Calu3 (cell line): ENCODE results near the gene ASB15. TPM values are rescaled to one million over a fixed set of nuclear protein-coding genes. Genes with fewer than 3 reads are reported as not detected.
"Not testable (repeated sequence)": the region's sequence is repeated elsewhere in the genome, so short reads cannot be mapped to it uniquely, and the experiment has no call there.

ENCODE experiments used
- BruUV-seq: library from RNA; stranded (reverse); fragments of 400-500 nt; replicated peaks from 2 replicates; lab custom pipeline; 2021; lab: Mats Ljungman, UMichigan
- CTCF ChIA-PET: fragments of 300-600 bp; sonication (Branson Sonifier 250); formaldehyde crosslinking; loops from one replicate; lab custom pipeline; 2022; ENCODE audit warnings: antibody characterized with exemption; lab: Charles Lee
- DNase-seq: peaks from one replicate; pipeline ENCODE4 v3.0.0; 2022
- H3K27ac Mint-ChIP-seq: one replicate; pipeline ENCODE4 v1.8.0; 2022; ENCODE audit warnings: mixed read lengths; ENCODE audit not compliant: unreplicated experiment
- H3K27me3 Mint-ChIP-seq: one replicate; pipeline ENCODE4 v1.8.0; 2022; ENCODE audit warnings: mixed read lengths; ENCODE audit not compliant: unreplicated experiment
- H3K36me3 Mint-ChIP-seq: one replicate; pipeline ENCODE4 v1.8.0; 2022; ENCODE audit warnings: mild to moderate bottlenecking, moderate library complexity, mixed read lengths; ENCODE audit not compliant: insufficient read depth, unreplicated experiment
- H3K4me1 Mint-ChIP-seq: one replicate; pipeline ENCODE4 v1.8.0; 2022; ENCODE audit warnings: mild to moderate bottlenecking, low read depth, mixed read lengths; ENCODE audit not compliant: unreplicated experiment
- H3K4me3 Mint-ChIP-seq: one replicate; pipeline ENCODE4 v1.8.0; 2022; ENCODE audit warnings: mild to moderate bottlenecking, low read depth, moderate library complexity, mixed read lengths; ENCODE audit not compliant: unreplicated experiment
- H3K9me3 Mint-ChIP-seq: one replicate; pipeline ENCODE4 v1.8.0; 2022; ENCODE audit warnings: low read depth, mixed read lengths; ENCODE audit not compliant: unreplicated experiment
- intact Hi-C: fragments of 100-400 bp; cut with micrococcal nuclease; formaldehyde crosslinking; loops from one replicate; pipeline ENCODE4 v1.10.0; 2022; ENCODE audit not compliant: unreplicated experiment
- total RNA-seq: library from RNA; stranded (reverse); gene quantifications from 2 replicates; pipeline ENCODE4 v1.2.3, GENCODE V29; 2022
- TF ChIP-seq, protein P1 (sequence below): fragments of 200-600 bp; IDR thresholded peaks from one replicate; pipeline ENCODE4 v1.8.0; 2022; ENCODE audit warnings: antibody characterized with exemption; ENCODE audit not compliant: unreplicated experiment

Gene ASB15
- total RNA-seq, 1 experiment from 2014 or later, result not detected

DNA sequence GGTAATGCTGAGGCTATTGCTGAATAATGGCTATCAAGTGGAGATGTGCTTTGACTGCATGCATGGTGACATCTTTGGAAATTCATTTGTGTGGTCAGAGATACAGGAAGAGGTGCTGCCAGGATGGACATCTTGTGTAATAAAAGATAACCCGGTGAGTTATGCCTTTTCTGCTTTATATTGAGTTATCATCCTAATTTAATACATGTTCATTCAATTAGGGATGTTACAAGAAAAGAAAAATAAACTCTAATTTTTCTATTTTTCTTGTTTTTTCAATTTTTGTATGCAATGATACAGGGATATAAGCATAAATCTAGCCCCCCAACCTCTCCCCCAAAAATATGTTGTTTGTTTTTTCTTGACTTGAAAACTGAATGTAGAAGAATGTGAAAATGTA lies 27.7 kb downstream of the ASB15 start:
- no peak for DNase-seq
- no peaks in the 10 kb centered on the region for H3K4me1 Mint-ChIP-seq
- BruUV-seq, result no TSS peak
- no peaks in the 10 kb centered on the region for H3K9me3 Mint-ChIP-seq
- H3K27me3 Mint-ChIP-seq, result no peaks in the 10 kb centered on the region
- CTCF ChIA-PET, result no interaction called here
- H3K4me3 Mint-ChIP-seq, result no peak overlapping the region
- TF ChIP-seq, protein P1, sequence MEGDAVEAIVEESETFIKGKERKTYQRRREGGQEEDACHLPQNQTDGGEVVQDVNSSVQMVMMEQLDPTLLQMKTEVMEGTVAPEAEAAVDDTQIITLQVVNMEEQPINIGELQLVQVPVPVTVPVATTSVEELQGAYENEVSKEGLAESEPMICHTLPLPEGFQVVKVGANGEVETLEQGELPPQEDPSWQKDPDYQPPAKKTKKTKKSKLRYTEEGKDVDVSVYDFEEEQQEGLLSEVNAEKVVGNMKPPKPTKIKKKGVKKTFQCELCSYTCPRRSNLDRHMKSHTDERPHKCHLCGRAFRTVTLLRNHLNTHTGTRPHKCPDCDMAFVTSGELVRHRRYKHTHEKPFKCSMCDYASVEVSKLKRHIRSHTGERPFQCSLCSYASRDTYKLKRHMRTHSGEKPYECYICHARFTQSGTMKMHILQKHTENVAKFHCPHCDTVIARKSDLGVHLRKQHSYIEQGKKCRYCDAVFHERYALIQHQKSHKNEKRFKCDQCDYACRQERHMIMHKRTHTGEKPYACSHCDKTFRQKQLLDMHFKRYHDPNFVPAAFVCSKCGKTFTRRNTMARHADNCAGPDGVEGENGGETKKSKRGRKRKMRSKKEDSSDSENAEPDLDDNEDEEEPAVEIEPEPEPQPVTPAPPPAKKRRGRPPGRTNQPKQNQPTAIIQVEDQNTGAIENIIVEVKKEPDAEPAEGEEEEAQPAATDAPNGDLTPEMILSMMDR, result no peak
- no peak overlapping the region for H3K27ac Mint-ChIP-seq
- H3K36me3 Mint-ChIP-seq, result no peaks in the 10 kb centered on the region
- intact Hi-C loops, result no loop called here

DNA sequence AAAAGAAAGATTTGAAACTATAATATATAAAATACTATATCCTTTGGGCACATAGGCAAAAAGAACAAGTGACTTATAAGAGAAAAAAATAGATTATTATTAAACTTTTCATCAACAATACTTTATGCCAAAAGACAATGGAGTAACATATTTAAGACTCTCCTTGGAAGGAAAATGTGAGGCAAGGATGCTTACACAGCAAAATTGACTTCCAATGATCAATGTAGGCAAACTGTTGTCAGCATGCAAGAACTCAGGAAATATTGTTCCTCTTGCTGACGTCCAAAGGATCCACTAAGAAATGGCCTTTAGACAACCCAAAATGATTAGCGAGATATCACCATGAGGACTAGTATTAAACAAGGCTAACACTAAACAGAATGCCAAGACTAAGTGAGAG lies 31.2 kb downstream of the ASB15 start:
- Mint-ChIP-seq H3K4me3 (no peak overlapping the region), H3K9me3 (no peaks in the 10 kb centered on the region), H3K36me3 (no peaks in the 10 kb centered on the region), H3K27ac (no peak overlapping the region), H3K4me1 (peaks cover 8% of the 10 kb centered on the region), H3K27me3 (no peaks in the 10 kb centered on the region)
- TF ChIP-seq, protein P1, result no peak
- BruUV-seq, result no TSS peak
- no peak for DNase-seq
- CTCF ChIA-PET, result no interaction called here
- intact Hi-C loops, result no loop called here

DNA sequence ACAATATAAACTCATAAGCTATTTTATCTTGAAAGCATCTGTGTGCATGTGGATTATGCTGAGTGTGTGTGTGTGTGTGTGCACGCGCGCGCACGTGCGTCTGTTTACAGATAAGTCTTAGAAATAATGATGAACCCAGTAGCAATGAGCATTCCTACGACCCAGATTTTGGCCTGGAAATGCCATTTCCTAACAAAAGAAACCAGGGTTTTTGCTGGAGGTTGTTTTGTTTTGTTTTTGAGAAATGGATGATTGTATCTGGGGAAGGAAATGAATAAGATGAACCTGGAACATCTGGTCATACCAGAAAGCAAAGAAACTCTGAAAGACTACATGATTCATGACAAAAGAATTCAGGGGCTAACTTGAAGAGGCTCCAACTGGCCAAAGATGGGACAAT lies 31.9 kb downstream of the ASB15 start:
- Mint-ChIP-seq H3K36me3 (no peaks in the 10 kb centered on the region), H3K27ac (no peak overlapping the region), H3K9me3 (no peaks in the 10 kb centered on the region), H3K4me1 (peaks cover 8% of the 10 kb centered on the region), H3K4me3 (no peak overlapping the region), H3K27me3 (no peaks in the 10 kb centered on the region)
- DNase-seq, result no peak
- intact Hi-C loops, result no loop called here
- BruUV-seq, result no TSS peak
- CTCF ChIA-PET, result no interaction called here
- TF ChIP-seq, protein P1, result no peak

DNA sequence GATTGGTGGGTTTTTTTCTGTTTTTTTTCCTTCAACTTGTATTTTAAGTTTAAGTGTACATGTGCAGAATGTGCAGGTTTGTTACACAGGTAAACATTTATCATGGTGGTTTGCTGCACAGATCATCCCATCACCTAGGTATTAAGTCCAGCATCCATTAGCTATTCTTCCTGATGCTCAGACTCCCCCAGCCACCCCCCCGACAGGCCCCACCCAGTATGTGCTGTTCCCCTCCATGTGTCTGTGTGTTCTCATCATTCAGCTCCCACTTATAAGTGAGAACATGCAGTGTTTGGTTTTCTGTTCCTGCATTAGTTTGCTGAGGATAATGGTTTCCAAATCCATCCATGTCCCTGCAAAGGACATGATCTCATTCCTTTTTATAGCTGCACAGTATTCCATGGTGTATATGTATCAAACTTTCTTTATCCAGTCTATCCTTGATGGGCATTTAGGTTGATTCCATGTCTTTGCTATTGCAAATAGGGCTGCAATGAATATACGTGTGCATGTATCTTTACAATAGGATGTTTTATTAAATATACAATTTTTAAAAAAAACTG lies 32.5 kb downstream of the ASB15 start:
- H3K27me3 Mint-ChIP-seq, CTCF ChIA-PET, H3K4me3 Mint-ChIP-seq, H3K27ac Mint-ChIP-seq, DNase-seq, H3K4me1 Mint-ChIP-seq, H3K9me3 Mint-ChIP-seq, H3K36me3 Mint-ChIP-seq, BruUV-seq: not testable (repeated sequence)
- intact Hi-C loops, result loop anchor here (2.0 kb wide), 1 partner anchor 231 kb away; no protein-coding TSS in a partner anchor
